Measurements from ENCODE around the gene LCN6. TPM values are rescaled to one million over a fixed set of nuclear protein-coding genes. Genes with fewer than 3 reads are reported as not detected.
"Not testable (repeated sequence)": the region's sequence is repeated elsewhere in the genome, so short reads cannot be mapped to it uniquely, and the experiment has no call there.

LCN6 gene
- total and polyA plus RNA-seq, 12 donors: 0.43 to 25.4 (median 2.2) TPM; not detected in 6

DNA sequence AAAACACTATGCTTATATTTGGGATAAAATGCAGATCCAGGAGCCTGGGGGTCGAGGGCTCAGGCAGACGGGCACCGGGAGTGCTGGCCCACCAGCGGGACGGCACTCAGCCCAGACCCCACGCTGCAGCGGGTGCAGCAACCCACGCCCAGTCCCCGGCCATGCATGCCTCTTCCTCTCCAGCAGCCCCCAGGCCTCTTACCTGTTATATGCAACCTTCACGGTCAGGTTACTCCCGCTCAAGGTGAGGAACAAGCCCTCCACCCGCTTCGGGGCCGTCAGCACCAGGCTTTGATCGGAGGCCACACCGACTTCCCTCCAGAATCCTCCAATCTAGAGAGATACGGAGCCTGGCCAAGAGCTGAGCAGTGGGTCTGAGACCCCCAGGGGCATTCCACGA, 8.5 kb upstream of the LCN6 start:
- intact Hi-C loops (cut with DNase I): no loop called here
- Histone ChIP-seq H3K9me3 (replicated peaks in 1 of 3) (no peaks in the 10 kb centered on the region), H3K27me3 (no peaks in the 10 kb centered on the region), H3K4me1 (replicated peaks in 1 of 2) (no peaks in the 10 kb centered on the region), H3K4me3 (no peak overlapping the region), H3K36me3 (replicated peaks in 1 of 2) (no peaks in the 10 kb centered on the region), H3K27ac (no peak overlapping the region)
- TF ChIP-seq POLR2A (IDR thresholded peaks at IDR 0.05): no peak
- TF ChIP-seq, protein P1, sequence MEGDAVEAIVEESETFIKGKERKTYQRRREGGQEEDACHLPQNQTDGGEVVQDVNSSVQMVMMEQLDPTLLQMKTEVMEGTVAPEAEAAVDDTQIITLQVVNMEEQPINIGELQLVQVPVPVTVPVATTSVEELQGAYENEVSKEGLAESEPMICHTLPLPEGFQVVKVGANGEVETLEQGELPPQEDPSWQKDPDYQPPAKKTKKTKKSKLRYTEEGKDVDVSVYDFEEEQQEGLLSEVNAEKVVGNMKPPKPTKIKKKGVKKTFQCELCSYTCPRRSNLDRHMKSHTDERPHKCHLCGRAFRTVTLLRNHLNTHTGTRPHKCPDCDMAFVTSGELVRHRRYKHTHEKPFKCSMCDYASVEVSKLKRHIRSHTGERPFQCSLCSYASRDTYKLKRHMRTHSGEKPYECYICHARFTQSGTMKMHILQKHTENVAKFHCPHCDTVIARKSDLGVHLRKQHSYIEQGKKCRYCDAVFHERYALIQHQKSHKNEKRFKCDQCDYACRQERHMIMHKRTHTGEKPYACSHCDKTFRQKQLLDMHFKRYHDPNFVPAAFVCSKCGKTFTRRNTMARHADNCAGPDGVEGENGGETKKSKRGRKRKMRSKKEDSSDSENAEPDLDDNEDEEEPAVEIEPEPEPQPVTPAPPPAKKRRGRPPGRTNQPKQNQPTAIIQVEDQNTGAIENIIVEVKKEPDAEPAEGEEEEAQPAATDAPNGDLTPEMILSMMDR (IDR thresholded peaks at IDR 0.05): no peak
- DNase-seq: peak in 1 of 7 donors; percentile 13
- WGBS, 4 donors: 89 to 94% (median 93%) methylated on average over 11 to 18 of the region's 18 CpGs

DNA sequence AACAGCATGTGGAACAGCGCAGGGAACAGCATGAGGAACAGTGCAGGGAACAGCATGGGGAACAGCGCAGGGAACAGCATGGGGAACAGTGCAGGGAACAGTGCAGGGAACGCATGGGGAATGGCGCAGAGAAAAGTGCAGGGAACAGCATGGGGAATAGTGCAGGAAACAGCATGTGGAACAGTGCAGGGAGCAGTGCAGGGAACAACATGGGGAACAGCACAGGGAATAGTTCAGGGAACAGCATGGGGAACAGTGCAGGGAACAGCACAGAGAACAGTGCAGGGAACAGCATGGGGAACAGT, 7.8 kb upstream of the LCN6 start:
- Histone ChIP-seq H3K9me3 (replicated peaks in 1 of 3) (no peaks in the 10 kb centered on the region), H3K36me3 (replicated peaks in 1 of 2) (no peaks in the 10 kb centered on the region), H3K27ac (no peak overlapping the region), H3K4me1 (replicated peaks in 1 of 2) (no peaks in the 10 kb centered on the region), H3K27me3 (no peaks in the 10 kb centered on the region), H3K4me3 (no peak overlapping the region)
- WGBS, 4 donors: 83 to 98% (median 91%) methylated on average over 4 of the region's 4 CpGs
- DNase-seq: no peak
- intact Hi-C loops (cut with DNase I): no loop called here
- TF ChIP-seq POLR2A (IDR thresholded peaks at IDR 0.05): no peak
- TF ChIP-seq, protein P1 (IDR thresholded peaks at IDR 0.05): no peak

DNA sequence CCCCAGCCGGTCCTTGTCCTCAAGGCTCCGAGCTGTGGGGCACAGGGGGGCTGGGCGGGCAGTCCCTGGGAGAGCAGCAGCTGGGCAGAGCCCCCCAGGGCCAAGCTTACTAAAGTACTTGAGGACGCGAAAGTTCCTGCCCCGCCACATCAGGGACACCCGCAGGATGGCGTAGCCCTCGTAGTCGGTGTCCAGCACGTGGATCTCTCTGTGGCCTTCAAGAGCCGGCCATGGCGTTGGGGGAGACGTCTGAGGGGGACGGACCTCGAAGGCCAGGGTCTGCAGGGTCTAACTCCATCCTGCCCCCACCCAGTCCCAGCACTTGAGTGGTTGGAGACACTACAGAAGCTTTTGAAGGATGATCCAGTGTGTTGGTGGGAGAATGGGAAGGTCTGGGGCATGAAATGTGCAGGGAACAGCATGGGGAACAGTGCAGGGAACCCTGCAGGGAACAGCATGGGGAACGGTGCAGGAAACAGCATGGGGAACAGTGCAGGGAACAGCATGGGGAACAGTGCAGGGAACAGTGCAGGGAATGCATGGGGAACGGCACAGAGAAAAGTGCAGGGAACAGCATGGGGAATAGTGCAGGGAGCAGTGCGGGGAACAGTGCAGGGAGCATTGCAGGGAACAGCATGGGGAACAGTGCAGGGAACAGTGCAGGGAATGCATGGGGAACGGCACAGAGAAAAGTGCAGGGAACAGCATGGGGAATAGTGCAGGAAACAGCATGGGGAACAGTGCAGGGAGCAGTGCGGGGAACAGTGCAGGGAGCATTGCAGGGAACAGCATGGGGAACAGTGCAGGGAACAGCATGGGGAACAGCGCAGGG, 7.2 kb upstream of the LCN6 start:
- 79 to 92% (median 87%) methylated on average over 10 to 22 of the region's 22 CpGs for WGBS, 4 donors
- H3K4me3 ChIP-seq; intact Hi-C loops (cut with DNase I); H3K4me1 ChIP-seq (replicated peaks in 1 of 2); H3K9me3 ChIP-seq (replicated peaks in 1 of 3); DNase-seq; H3K27me3 ChIP-seq; H3K27ac ChIP-seq; H3K36me3 ChIP-seq (replicated peaks in 1 of 2): not testable (repeated sequence)

DNA sequence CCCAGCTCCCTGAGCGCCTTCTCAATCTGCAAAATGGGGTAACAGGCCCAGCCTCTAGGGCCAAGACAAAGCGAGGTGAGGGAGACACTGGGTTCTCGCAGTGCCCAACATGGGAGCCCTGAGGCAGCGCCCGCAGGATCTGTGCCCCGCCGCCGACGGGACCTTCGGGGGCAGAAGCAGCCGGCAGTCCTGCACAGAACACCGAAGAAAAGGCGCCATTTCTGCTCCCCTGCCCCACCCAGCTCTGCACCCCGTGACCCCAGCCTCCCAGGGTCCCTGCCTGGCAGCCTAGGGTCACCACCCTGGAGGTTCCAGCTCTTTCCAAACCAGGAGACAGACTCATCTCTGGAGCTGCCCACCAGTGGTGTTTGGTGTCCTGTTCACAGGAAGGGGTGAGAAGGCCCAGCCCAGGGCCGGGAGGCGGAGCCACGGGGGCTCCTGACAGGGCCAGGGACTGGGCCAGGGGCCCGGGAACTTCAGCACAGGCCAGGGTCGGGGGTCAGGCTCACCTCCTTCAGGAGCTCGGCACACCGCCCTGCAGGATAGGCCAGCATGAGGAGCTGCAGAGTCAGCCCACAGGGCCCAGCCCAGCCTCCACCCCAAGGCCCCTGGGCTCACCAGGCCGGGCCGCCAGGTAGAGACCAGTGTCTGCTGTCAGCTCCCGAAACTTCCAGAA, 6.4 kb upstream of the LCN6 start:
- WGBS, 4 donors: 79 to 96% (median 86%) methylated on average over 7 to 24 of the region's 24 CpGs
- Histone ChIP-seq H3K4me3 (no peak overlapping the region), H3K9me3 (replicated peaks in 1 of 3) (no peaks in the 10 kb centered on the region), H3K27ac (no peak overlapping the region), H3K36me3 (replicated peaks in 1 of 2) (no peaks in the 10 kb centered on the region), H3K4me1 (replicated peaks in 1 of 2) (no peaks in the 10 kb centered on the region), H3K27me3 (no peaks in the 10 kb centered on the region)
- no peak for TF ChIP-seq POLR2A (IDR thresholded peaks at IDR 0.05)
- TF ChIP-seq, protein P1 (IDR thresholded peaks at IDR 0.05): no peak
- intact Hi-C loops (cut with DNase I): no loop called here
- DNase-seq: no peak
